ENCODE results near the gene NAXD.

DNA sequence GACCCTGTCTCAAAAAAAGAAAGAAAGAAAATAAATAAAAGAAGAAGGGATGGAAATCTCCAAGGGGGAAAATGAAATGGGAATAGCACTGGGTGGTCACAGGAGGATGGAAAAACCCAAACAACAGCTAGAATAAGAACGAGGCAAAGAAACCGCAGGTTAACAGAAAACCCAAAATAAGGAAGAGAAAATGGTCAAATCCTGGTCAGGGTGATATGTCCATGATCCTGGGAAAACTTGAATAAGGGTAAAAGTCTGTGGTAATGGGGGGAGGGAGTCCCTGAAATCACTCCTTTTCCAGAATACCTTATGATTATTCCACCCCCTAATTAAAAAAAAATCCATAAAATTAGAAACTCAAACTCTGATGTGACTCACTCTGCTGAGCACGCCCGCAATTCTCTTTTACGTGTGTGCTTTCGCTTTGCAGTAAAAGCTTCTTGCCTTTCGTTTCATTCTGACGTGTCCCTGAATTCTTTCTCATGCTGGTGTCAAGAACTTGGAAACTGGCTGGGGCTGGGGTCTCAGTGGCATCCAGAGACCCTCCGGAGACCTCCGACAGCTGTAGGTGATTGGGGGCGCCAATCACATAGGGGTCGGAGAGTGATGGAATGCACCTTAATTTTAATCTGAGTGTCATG, 4.3 kb upstream of the NAXD start:
- TF ChIP-seq EZH2 (IDR thresholded peaks at IDR 0.05): no peak
- no peak for TF ChIP-seq SRF (IDR thresholded peaks at IDR 0.05; ENCODE audit: low read depth)
- no peak for TF ChIP-seq CEBPB (IDR thresholded peaks at IDR 0.05; ENCODE audit: low read depth)

Measured in HCT116 (cell line).